Calu3 (cell line): ENCODE measurements around the gene NKAPD1. TPM values are rescaled to one million over a fixed set of nuclear protein-coding genes. Genes with fewer than 3 reads are reported as not detected.
A peak's percentile ranks its signal among the peaks of the same experiment; 100 is the strongest.

Experiments
- BruUV-seq: library from RNA; stranded (reverse); fragments of 400-500 nt; replicated peaks from 2 replicates; lab custom pipeline; 2021; lab: Mats Ljungman, UMichigan
- CTCF ChIA-PET: fragments of 300-600 bp; sonication (Branson Sonifier 250); formaldehyde crosslinking; loops from one replicate; lab custom pipeline; 2022; ENCODE audit warnings: antibody characterized with exemption; lab: Charles Lee
- DNase-seq: peaks from one replicate; pipeline ENCODE4 v3.0.0; 2022
- H3K27ac Mint-ChIP-seq: one replicate; pipeline ENCODE4 v1.8.0; 2022; ENCODE audit warnings: mixed read lengths; ENCODE audit not compliant: unreplicated experiment
- H3K27me3 Mint-ChIP-seq: one replicate; pipeline ENCODE4 v1.8.0; 2022; ENCODE audit warnings: mixed read lengths; ENCODE audit not compliant: unreplicated experiment
- H3K36me3 Mint-ChIP-seq: one replicate; pipeline ENCODE4 v1.8.0; 2022; ENCODE audit warnings: mild to moderate bottlenecking, moderate library complexity, mixed read lengths; ENCODE audit not compliant: insufficient read depth, unreplicated experiment
- H3K4me1 Mint-ChIP-seq: one replicate; pipeline ENCODE4 v1.8.0; 2022; ENCODE audit warnings: mild to moderate bottlenecking, low read depth, mixed read lengths; ENCODE audit not compliant: unreplicated experiment
- H3K4me3 Mint-ChIP-seq: one replicate; pipeline ENCODE4 v1.8.0; 2022; ENCODE audit warnings: mild to moderate bottlenecking, low read depth, moderate library complexity, mixed read lengths; ENCODE audit not compliant: unreplicated experiment
- H3K9me3 Mint-ChIP-seq: one replicate; pipeline ENCODE4 v1.8.0; 2022; ENCODE audit warnings: low read depth, mixed read lengths; ENCODE audit not compliant: unreplicated experiment
- intact Hi-C: fragments of 100-400 bp; cut with micrococcal nuclease; formaldehyde crosslinking; loops from one replicate; pipeline ENCODE4 v1.10.0; 2022; ENCODE audit not compliant: unreplicated experiment
- total RNA-seq: library from RNA; stranded (reverse); gene quantifications from 2 replicates; pipeline ENCODE4 v1.2.3, GENCODE V29; 2022
- TF ChIP-seq, protein P1 (sequence below): fragments of 200-600 bp; IDR thresholded peaks from one replicate; pipeline ENCODE4 v1.8.0; 2022; ENCODE audit warnings: antibody characterized with exemption; ENCODE audit not compliant: unreplicated experiment

The NKAPD1 gene
- total RNA-seq, 1 experiment from 2014 or later: 14.7 TPM

DNA sequence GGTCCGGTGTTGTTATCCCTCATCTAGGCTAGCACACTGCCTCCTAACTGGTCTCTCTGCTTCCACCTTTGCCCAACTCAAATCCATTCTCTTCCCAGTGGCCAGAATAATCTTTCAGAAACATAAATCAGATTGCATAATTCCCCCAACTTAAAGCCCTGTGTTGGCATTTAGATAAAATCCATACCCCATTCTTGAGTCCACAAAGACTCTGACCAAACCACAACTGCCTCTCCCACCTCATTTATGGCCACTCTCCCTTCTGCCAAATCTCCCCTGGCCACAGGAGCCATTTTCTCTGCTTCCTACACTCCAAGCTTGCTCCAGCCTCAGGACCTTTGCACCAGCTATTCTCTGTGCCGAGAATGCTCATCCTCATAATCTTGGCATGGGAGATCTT, 53.0 kb downstream of the NKAPD1 start:
- no peak overlapping the region for H3K27ac Mint-ChIP-seq
- intact Hi-C loops: no loop called here
- CTCF ChIA-PET: no interaction called here
- no peaks in the 10 kb centered on the region for H3K27me3 Mint-ChIP-seq
- TF ChIP-seq, protein P1, sequence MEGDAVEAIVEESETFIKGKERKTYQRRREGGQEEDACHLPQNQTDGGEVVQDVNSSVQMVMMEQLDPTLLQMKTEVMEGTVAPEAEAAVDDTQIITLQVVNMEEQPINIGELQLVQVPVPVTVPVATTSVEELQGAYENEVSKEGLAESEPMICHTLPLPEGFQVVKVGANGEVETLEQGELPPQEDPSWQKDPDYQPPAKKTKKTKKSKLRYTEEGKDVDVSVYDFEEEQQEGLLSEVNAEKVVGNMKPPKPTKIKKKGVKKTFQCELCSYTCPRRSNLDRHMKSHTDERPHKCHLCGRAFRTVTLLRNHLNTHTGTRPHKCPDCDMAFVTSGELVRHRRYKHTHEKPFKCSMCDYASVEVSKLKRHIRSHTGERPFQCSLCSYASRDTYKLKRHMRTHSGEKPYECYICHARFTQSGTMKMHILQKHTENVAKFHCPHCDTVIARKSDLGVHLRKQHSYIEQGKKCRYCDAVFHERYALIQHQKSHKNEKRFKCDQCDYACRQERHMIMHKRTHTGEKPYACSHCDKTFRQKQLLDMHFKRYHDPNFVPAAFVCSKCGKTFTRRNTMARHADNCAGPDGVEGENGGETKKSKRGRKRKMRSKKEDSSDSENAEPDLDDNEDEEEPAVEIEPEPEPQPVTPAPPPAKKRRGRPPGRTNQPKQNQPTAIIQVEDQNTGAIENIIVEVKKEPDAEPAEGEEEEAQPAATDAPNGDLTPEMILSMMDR: no peak
- H3K9me3 Mint-ChIP-seq: no peaks in the 10 kb centered on the region
- H3K36me3 Mint-ChIP-seq: no peaks in the 10 kb centered on the region
- no peak for DNase-seq
- no peak overlapping the region for H3K4me3 Mint-ChIP-seq
- no TSS peak for BruUV-seq
- peaks cover 27% of the 10 kb centered on the region for H3K4me1 Mint-ChIP-seq

DNA sequence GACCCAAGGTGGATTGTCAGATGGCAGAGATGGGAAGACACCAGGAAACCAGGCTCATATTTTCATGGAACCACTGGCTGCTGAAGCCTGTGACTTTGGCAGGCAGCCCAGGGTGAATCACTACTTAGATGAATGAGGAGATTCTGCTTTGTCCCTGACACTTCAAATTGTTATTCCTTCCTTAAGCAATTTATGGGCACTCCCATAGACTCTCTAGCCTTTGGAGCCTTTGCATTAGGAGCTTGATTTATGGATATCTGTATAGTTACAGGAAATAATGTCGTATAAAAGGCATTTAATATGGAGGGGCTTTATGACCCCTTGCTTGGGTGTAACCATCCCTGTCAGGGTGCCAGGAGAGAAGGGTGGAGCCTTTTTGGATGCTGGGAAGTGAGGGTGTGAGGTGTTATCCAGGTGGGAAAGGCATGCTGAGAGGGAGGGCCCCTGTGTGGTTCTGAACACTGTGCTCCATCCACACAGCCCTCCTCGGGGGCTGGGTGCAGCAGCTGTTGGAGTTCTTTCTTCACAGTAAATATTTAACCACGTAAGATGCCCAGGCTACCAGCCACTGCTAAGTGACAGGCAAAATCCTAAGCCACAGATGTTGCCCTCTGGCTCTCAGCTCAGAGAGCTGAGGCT, 54.5 kb downstream of the NKAPD1 start:
- no peak overlapping the region for H3K27ac Mint-ChIP-seq
- DNase-seq: peak; percentile 36
- BruUV-seq: no TSS peak
- H3K36me3 Mint-ChIP-seq: no peaks in the 10 kb centered on the region
- intact Hi-C loops: no loop called here
- TF ChIP-seq, protein P1: no peak
- H3K9me3 Mint-ChIP-seq: no peaks in the 10 kb centered on the region
- H3K27me3 Mint-ChIP-seq: no peaks in the 10 kb centered on the region
- no peak overlapping the region for H3K4me3 Mint-ChIP-seq
- peaks cover 29% of the 10 kb centered on the region for H3K4me1 Mint-ChIP-seq
- CTCF ChIA-PET: no interaction called here

DNA sequence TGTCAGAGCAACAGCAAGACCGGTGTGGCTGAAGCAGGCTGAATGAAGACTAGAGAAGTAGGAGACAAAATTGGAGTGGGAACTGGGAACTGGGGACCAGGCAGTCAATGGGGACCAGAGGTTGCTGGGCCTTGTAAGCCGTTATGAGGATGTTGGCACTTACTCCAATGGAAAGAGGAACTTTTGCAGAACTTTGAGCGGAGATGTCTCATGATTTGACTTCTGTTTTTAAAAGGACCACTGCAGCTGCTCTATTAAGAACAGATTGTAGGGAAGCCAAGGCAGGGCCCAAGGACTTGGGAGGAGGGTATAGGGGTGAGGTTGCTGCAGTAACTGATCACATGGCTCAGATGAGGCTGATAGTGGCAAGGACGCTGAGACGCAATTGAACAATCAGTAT, 55.6 kb downstream of the NKAPD1 start:
- Mint-ChIP-seq H3K4me3 (no peak overlapping the region), H3K27ac (peak overlapping the region; percentile 27), H3K27me3 (no peaks in the 10 kb centered on the region), H3K36me3 (no peaks in the 10 kb centered on the region), H3K4me1 (peaks cover 29% of the 10 kb centered on the region), H3K9me3 (no peaks in the 10 kb centered on the region)
- TF ChIP-seq, protein P1: no peak
- intact Hi-C loops: no loop called here
- CTCF ChIA-PET: no interaction called here
- no TSS peak for BruUV-seq
- no peak for DNase-seq

DNA sequence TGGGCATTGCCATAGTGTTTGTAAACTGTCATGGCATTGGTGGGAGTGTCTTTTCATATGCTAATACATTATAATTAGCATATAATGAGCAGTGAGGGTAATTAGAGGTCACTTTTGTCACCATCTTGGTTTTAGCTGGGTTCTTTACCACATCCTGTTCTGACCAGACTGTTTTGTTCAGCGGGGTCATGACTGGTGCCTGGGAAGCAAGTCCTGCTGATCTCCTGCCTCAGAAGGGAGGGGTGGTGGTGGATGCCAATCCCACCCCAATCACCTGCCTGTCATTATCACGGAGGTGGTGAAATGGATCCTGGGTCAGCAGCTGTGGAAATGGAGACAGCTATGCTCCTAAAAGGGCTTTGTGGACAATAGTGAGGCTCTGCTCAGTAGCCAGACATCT, 58.6 kb downstream of the NKAPD1 start:
- TF ChIP-seq, protein P1: no peak
- Mint-ChIP-seq H3K27ac (no peak overlapping the region), H3K9me3 (no peaks in the 10 kb centered on the region), H3K4me3 (no peak overlapping the region), H3K36me3 (no peaks in the 10 kb centered on the region), H3K27me3 (no peaks in the 10 kb centered on the region), H3K4me1 (peaks cover 29% of the 10 kb centered on the region)
- DNase-seq: no peak
- intact Hi-C loops: no loop called here
- BruUV-seq: no TSS peak
- CTCF ChIA-PET: no interaction called here
